Measurements from ENCODE around the gene PRUNE2.

The PRUNE2 gene

GRCh38 chr9:76649894-76650293 lies 256.0 kb downstream of the PRUNE2 start:
- no peak for DNase-seq

DNA sequence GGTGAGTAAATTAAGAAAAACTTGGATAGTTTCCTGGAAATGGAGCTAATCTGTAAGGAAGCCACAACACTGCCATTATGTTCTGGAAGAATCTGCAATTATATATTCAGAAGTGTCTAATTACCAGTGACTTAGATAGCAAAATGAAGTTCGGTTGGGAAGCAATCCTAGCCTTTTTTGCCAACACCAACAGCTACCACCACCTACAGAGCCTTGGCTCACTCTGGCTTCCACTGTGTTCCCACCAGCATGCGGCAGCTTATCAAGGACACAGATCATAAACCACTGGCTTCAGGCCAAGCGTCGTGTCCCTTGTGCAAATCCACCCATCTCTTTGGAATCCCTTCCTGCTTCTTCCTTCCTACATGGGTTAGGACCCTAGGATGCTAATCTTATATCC lies 259.7 kb downstream of the PRUNE2 start:
- DNase-seq, result no peak

DNA sequence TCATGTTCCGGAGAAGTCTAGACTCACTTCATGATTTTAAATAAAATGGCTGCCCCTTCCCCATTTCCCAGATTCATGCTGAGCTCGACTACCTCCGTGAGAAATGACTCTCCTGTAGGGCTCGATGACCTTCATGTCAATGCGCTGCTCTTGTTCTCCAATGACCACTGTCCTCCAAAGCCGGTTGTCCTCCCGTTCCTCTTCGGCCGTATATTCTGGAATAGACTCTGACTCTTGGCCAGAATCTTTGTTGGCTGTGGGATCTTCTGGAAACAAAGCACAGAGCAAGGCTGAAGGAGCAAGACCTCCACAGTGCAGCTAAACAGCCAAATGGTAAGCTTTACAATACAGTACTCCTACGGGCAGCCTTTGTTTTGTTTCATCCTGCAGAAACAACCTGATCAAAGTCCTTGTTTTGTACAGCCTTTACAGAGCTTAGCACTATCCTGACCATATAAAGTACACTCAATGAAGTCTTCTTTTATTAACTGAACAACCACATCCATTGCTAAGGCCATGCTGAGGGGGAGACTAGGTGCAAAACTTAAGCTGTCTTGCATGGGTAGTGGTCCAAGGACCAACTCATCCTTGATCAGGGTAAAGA lies 261.2 kb downstream of the PRUNE2 start:
- no peak for DNase-seq

GRCh38 chr9:76644171-76644570 lies 261.7 kb downstream of the PRUNE2 start:
- no peak for DNase-seq

DNA sequence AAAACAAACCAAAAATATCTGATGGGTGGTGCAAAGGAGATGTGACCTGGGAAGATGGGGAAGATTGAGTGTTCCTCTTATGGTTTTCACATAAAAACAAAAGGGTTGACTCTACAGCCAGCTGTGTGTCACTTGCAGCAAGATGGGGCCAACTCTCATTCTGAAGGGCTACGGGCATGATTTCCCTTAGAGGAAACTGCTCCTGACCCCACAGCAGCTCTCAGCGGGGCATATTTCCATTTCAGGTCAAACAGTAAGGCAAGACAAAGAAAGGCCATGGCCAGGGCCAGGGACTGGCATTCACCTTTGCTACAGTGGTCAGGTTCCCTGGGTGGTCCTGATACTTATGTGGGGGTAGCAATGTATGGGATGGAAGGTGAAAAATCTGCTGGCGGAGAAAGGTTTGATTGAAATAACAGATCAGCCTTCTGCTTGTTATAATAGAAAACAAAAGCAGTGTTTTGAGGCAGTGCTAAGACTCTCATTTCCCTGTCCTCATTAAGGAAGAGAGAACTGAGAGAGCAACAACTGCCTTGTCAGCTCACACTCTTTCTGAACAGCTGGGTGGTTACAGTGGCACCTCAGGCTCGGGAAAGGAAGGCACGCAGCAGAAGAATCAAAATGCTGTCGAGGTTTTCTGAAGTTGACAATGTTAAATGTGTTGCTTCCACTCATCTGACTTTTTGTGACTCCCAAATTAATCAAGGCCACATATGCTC lies 262.4 kb downstream of the PRUNE2 start:
- no peak for DNase-seq

- no peak for DNase-seq
Observed at GRCh38 chr9:76642701-76643209, 263.2 kb downstream of the PRUNE2 start.

DNA sequence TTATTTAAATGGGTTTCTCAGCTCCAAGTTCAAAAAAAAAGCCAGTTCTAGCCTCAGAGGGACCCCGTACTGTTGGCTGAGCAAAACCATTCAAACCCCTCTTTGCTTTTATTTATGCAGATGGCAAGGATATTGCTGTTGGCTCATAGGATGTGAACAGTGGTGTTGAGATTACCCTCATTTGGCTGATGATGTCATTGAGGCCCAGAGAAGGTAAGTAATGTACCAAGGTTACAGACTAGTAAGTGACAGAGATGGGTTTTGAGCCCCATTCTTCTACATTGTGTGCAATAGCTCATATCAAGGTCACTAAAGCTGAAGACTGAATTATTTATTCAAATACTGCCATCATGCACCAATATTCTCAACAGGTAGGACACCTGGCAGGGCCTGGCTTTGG lies 263.8 kb downstream of the PRUNE2 start:
- DNase-seq, result no peak

DNA sequence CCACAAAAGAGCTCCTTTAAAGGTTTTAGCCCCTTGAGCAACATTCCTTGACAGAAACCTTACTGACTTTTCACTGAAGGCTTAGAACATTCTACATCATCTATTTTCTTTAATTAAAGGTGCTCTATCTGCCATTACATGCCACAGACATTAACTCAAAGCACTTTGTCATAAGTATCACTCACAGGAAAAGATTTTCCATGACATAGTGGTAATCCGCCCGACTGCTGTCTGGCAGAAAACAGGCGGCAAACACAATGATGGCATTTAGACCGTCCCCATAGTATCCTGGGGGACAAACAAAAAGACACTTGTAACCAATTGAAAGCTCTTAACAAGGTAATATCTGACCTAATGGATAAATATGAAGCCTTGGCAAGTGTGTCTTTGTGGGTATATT lies 267.9 kb downstream of the PRUNE2 start:
- no peak for DNase-seq

DNA sequence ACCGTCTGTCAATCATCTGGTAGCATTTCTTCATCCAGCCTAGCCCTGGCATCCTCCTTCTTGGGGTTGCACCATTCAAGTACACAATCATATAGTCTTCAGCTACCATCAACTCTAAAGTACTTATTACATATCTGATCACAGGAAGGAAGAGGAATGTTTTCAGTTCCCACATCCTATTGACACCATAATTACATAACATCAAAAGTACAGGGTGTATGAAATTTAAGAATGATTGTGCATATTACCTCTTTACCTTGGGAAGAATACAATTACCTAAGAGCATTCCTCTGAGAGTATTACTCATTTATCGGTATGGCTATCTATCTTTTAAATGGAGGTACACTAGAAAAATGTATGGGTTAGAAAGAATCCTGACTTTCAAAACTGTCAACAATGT lies 268.5 kb downstream of the PRUNE2 start:
- DNase-seq, result no peak

DNA sequence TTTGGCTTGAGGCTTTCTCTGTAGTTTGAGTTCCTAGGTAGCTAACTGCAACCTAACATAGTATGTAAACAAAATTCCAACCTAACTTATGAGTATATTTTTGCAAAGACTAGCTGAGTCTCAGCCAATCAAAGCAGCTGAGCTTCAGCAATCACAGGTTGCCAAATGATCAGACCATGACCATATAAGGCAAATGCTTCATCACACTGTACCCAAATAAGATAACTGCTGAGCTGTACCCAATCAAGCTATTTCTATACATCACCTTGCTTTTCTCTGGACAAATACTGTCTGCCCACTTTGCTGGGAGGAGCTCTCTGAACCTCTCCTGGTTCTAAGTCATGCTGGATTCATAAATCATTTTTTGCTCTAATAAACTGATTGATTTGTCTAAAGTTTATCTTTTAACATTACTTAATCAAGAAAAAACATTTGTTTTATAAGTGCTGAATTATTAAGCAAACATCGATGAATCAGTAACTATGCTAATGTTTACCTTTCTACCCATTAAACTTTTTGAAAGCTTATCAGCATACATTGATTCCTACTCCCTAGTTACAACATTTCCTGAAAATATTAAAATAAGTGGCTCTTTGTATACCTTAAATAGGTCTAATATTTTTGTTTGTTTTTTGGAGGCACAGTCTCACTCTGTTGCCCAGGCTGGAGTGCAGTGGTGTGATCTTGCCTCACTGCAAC lies 271.4 kb downstream of the PRUNE2 start:
- DNase-seq, result no peak

GRCh38 chr9:76630916-76631315 lies 275.0 kb downstream of the PRUNE2 start:
- no peak for DNase-seq

- no peak for DNase-seq
Observed at GRCh38 chr9:76629205-76629990, 276.5 kb downstream of the PRUNE2 start.

DNA sequence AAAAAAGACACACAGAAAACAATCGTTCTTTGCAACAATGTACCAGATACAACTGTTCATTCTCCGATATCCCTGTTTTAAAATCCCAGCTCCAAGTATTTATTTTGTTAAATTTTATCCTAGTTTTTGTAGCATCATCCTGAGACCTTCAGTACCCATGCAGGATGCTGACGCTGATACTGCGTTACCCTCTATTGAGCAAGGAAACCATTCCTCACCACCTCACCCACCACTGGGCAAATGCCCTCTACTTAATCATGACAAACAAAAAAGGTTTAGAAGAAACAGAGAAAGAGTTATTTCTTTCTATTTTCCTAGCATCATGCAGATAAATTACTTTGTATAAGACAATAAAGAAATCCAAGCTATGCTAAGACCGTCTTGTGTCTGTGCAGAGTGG lies 277.8 kb downstream of the PRUNE2 start:
- no peak for DNase-seq

- no peak for DNase-seq
Observed at GRCh38 chr9:76626980-76627379, 278.9 kb downstream of the PRUNE2 start.

DNA sequence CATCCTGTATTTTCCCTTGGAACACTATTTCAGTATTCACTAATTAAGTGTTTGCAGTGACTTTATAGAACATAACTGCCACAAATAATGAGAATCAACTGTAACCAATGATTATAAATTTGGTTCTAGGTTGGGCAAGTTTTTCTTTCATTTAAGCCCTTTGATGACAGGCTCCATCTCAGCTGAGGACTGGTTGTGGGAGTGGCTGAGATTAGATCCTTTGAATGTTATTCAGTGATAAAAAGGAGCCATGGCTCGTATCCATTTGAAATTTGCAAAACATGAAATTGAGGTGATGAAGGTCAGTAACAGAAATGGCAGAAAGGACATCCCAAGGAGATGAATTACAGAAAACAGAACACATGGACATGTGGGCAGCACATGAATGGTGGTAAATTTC lies 279.8 kb downstream of the PRUNE2 start:
- DNase-seq, result no peak

DNA sequence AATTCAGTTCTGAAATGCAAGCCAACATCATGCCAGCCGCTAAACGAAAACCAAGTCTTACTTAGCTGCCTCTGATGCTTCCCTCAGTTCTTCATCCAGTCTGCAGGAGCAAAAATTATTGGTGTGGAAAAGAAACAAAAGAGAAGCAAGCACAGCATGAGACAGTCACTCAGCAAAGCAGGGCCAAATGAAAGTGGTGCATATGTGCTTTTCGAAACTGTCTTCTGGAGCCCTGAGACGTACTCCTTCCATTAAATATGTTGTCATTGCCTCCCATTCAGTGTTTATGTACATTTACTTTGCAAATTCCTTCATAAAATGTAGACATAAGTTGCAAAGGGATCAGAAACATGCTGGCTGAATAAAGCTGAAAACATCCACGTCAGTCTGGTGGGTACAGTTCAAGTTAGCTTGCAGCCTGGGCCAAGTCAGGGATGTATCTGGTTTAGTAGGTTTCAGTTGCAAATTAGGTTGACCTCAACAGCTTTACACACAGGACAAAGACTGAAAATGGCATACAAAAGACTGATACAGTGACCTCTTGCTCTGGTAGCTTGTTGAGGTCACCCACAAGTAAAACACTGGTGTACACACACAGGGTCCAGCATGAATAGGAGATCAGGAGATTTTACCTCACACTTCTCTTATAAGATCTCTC lies 281.4 kb downstream of the PRUNE2 start:
- DNase-seq, result no peak

GRCh38 chr9:76620996-76621395 lies 284.9 kb downstream of the PRUNE2 start:
- DNase-seq, result no peak

DNA sequence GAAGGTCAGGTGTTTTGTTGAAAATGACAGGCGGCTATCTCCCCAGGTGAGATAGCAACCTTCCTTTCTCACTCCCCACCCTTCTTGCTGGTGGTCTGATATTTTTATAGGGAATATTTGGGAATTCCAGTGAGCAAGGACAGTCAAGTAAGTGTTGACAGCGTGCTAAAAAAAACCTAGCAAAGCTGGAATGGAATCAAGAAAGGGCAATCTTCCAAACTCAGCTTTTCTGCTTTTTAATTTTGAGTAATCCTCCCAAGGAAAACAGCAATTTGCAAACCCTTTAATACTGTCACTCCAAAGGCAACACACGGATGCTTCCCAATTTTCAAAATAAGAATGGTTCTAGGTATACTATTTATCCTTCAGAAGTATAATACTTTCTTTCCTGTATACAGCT lies 285.3 kb downstream of the PRUNE2 start:
- no peak for DNase-seq

- DNase-seq, result no peak
Observed at GRCh38 chr9:76619640-76620039, 286.3 kb downstream of the PRUNE2 start.

GRCh38 chr9:76619197-76619596 lies 286.7 kb downstream of the PRUNE2 start:
- no peak for DNase-seq

- no peak for DNase-seq
Observed at GRCh38 chr9:76618762-76619161, 287.2 kb downstream of the PRUNE2 start.

DNA sequence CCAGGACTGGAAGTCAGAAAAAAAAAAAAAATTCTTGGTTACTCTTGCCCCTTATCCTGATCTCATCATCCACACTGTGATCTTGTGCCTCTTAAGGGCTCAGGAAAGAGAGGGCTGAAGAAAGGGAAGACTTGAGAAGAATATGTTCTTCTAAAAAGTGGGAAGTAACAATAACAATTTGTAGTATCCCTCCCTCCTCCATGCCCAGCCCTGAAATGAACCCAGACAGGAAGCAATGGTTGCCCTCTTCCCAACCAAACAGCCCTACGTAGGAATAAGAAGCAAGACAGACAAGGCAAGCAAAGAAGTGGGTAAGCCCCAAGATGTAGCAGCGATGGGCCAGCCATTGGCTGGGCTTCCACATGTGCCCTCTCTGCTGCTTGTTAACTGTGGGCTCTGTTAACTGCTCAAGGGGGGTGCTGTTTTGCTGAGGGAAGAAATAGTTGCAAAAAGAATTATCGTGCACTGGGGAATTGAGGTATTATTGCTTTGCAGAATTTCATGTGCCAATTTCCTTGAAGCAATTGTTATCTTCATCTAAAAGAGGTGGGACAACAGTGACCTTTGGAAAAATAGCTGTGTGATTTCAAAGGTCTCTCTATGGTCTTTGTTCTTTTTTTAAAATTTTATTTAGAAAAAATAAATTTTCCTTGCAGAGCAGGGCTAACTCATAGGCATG lies 288.3 kb downstream of the PRUNE2 start:
- DNase-seq, result no peak

Measured in amniotic stem cell (primary cell).